ENCODE results near the gene KPNA1.
"Not testable (repeated sequence)": the region's sequence is repeated elsewhere in the genome, so short reads cannot be mapped to it uniquely, and the experiment has no call there.

Gene KPNA1

DNA sequence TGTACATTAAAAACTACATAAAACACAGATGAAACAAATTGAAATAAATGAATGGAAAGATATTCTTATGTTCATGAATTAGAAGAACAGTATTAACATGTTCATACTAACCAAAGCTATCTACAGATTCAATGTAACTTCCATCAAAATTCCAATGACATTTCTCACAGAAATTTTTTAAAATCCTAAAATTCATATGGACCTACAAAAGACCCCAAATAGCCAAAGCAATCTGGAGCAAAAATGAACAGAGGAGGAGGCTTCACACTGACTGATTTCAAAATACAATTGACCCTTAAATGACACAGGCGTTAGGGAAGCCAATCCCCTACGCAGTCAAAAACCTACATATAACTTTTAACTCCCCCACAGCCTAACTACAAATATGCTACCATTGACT is 39.4 kb downstream of the KPNA1 start:
- DNase-seq (ENCODE audit: low read depth) = no peak

GRCh38 chr3:122469659-122470058 is 45.1 kb downstream of the KPNA1 start:
- DNase-seq (ENCODE audit: low read depth) = no peak

DNA sequence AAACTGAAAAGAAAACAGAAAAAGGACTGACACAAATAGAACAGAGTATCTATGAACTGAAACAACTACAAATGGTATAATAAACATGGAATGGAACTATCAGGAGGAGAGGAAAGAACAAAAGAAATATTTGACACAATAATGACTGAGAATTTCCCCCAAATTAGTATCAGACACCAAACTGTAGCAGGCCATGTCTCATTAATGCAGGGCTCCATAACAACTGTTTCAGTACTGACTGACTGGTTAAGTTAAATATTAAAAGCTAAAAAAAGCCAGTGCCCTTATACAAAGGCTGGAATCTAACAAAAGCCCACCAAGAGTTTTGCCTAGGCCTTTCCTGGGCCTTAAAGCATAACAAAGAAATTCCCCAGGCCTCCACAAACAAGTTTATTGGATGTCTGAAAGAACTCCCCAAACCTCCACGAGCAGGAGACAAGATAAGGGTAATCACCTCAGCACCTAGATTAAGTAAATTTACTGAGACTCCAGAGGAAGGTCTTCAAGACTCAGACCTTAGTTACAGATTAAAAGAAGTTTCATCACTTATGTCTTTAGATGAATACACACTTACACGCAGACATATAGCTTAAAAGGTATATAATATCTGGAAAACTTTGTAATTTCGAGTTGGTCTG is 45.7 kb downstream of the KPNA1 start:
- no peak for DNase-seq (ENCODE audit: low read depth)

DNA sequence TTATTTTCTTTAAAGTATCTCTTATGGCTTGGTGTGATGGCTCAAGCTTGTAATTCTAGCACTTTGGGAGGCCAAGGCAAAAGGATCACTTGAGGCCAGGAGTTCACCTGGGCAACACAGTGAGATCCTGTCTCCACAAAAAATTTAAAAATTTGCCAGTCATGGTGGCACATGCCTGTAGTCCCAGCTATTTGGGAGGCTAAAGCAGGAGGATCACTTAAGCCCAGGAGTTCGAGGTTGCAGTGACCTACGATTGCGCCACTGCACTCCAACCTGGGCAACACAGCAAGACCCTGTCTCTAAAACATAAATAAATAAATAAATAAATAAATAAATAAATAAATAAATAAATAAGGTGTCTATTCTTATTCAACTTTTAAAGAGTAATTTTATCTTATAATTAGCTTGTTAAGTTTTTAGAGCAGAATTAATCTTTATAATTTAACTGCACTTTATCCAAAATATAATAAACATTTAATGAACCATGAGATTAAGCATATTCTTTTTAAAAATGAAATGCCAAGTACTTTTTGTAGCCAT is 48.0 kb downstream of the KPNA1 start:
- DNase-seq (ENCODE audit: low read depth) = no peak

DNA sequence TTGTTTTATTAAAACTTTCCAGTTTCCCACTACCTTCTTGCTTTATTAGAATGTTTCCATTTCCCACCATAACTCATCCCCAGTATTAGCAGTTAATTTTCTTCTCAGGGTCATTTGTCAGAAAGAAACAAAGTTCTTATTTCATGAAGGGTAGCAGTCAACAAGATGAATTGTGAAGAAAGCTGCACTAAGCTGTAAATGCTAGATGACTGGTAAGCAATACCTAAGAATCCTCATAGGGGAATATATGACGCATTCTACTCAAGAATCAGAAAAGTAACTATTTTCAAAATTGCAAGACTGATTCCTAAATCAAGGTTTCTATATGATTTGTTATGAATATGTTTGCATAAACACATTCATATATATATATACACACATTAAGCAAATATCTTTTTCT is 50.1 kb downstream of the KPNA1 start:
- DNase-seq (ENCODE audit: low read depth) = no peak

- no peak for DNase-seq (ENCODE audit: low read depth)
Observed at GRCh38 chr3:122462406-122462805, 52.3 kb downstream of the KPNA1 start.

GRCh38 chr3:122461806-122462205 is 52.9 kb downstream of the KPNA1 start:
- no peak for DNase-seq (ENCODE audit: low read depth)

DNA sequence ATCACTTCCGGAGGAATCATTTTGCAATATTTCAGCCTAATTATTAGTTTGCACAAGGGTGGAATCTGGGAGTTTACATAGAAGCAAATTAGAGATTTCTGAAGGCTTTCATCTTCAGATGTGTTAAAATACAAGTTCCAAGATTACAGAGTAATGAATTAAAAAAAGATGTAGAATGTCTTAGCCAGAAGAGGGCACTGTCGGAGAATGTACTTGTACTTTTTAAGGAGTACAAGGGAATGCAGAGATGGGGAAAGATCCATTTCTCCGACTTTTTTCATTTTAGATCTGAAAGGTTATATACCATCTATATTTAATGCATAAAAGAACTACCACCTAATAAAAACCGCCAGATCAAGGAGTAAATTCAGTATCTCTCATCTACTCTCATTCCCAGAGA is 55.7 kb downstream of the KPNA1 start:
- DNase-seq (ENCODE audit: low read depth) = peak; percentile 26

DNA sequence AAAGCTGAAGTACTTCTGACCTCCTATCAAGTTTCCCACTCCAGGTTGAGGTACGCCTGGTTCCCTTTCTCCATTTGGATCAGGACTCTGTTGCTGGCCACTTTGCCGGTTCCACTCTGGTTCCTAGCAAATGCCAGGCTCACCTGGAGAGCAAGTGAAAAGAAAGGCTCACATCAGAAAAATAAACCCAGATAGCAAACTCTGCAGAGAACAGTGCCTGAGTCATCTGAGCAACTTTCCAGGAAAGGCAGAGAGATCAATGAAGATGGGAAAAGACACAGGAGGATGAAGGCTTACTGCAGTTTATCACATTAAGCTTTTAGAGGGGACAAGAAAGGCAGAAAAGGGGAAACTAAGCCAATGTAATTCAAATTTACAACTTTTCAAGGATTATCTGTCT is 57.0 kb downstream of the KPNA1 start:
- no peak for DNase-seq (ENCODE audit: low read depth)

DNA sequence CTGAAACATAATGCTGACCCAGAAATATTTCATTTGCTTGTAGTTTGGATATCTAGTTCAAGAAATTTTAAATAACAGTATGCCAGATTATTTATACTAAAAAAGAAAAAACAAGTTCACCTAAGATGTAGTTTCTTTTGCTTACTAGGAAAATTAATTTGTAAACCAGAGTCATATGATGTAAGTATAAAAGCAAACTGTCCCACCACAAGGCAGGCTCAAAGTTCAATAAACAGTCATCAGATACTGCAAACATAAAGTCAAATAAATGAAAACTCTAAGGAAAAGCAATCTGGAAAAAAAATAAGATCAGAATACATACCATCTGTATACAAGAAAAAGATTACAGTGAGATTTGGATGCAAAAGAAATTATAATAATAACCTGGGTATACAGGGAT is 58.7 kb downstream of the KPNA1 start:
- no peak for DNase-seq (ENCODE audit: low read depth)

- DNase-seq (ENCODE audit: low read depth) = no peak
Observed at GRCh38 chr3:122451371-122451770, 63.4 kb downstream of the KPNA1 start.

DNA sequence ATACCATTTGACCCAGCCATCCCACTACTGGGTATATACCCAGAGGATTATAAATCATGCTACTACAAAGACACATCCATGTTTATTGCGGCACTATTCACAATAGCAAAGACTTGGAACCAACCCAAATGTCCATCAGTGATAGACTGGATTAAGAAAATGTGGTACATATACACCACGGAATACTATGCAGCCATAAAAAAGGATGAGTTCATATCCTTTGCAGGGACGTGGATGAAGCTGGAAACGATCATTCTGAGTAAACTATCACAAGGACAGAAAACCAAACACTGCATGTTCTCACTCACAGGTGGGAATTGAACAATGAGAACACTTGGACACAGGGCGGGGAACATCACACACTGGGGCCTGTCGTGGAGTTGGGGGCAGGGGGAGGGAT is 66.5 kb downstream of the KPNA1 start:
- DNase-seq (ENCODE audit: low read depth) = not testable (repeated sequence)

GRCh38 chr3:122444491-122444887 is 70.2 kb downstream of the KPNA1 start:
- not testable (repeated sequence) for DNase-seq (ENCODE audit: low read depth)

- not testable (repeated sequence) for DNase-seq (ENCODE audit: low read depth)
Observed at GRCh38 chr3:122443762-122444490, 70.8 kb downstream of the KPNA1 start.

DNA sequence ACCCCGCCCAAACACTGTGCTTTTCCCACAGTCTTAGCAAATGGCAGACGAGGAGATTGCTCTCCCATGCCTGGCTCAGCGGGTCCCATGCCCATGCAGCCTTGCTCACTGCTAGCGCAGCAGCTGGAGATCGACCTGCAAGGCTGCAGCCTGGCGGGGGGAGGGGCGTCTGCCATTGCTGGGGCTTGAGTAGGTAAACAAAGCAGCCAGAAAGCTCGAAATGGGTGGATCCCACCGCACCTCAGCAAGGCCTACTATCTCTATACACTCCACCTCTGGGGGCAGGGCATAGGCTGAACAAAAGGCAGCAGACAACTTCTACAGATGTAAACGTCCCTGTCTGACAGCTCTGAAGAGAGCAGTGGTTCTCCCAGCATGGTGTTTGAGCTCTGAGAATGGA is 71.6 kb downstream of the KPNA1 start:
- DNase-seq (ENCODE audit: low read depth) = no peak

GRCh38 chr3:122435950-122436349 is 78.8 kb downstream of the KPNA1 start:
- DNase-seq (ENCODE audit: low read depth) = no peak

GRCh38 chr3:122430371-122430770 is 84.4 kb downstream of the KPNA1 start:
- no peak for DNase-seq (ENCODE audit: low read depth)

GRCh38 chr3:122427857-122428471 is 86.8 kb downstream of the KPNA1 start:
- DNase-seq (ENCODE audit: low read depth) = no peak

GRCh38 chr3:122421836-122422235 is 92.9 kb downstream of the KPNA1 start:
- DNase-seq (ENCODE audit: low read depth) = no peak

GRCh38 chr3:122421101-122421500 is 93.6 kb downstream of the KPNA1 start:
- no peak for DNase-seq (ENCODE audit: low read depth)

DNA sequence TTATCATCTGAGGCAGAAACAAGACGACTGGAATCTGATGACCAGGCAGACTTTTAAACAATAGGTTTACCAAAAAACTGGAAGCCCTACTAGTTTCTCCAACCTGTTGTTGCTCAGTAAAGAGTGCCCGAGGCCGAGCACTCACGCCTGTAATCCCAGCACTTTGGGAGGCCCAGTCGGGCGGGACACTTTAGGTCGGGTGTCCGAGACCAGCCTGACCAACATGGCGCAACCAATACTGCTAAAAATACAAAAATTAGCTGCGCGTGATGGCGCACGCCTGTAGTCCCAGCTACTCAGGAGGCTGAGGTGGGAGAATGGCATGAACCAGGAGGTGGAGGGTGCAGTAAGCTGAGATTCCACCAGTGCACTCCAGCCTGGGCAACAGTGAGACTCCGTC is 97.8 kb downstream of the KPNA1 start:
- no peak for DNase-seq (ENCODE audit: low read depth)

GRCh38 chr3:122415762-122416654 is 98.7 kb downstream of the KPNA1 start, which contains the start of gene WDR5B:
WDR5B (minus strand) TSS chr3:122416062; CDS start chr3:122415528, 534 bp downstream.
- DNase-seq (ENCODE audit: low read depth) = peak; percentile 95

Measured in HS-5 (cell line).